GM20431 (cell line): ENCODE measurements around the gene MSI2.
"Not testable (repeated sequence)": the region's sequence is repeated elsewhere in the genome, so short reads cannot be mapped to it uniquely, and the experiment has no call there.

Experiments used
- in situ Hi-C: fragments of 300-500 bp; cut with MseI, MboI; formaldehyde crosslinking; loops from one replicate; pipeline ENCODE4 v1.15.0; 2020; ENCODE audit warnings: low sequenced_read_pairs; ENCODE audit not compliant: unreplicated experiment

The MSI2 gene

DNA sequence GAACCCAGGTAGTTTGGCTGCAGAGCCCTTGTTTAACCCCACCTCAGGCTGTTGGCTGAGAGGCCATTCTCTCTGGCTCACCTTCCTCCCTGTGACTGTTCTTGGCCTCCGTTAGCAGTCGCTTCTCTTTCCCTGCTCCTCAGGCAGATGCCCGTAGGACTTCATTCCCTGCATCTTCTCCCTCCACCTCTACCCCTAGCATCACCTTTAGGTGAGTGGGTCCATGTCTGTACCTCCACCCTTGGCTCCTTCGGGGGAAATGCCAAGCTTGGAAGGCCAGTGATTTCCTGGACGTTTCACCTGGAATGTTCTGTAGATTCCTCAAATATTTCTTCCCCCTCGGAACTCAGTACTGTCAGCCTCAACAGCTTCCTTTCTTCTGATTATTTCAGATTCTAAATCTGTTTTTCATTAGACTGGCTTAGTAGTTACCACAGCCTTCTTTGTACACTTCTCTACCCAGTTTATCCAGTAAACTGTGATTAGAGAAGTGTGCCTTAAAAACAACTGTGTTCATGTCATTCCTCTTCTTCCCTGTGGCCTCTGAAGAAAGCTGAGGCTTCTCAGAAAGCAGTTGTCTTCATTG, 227.9 kb downstream of the MSI2 start:
- in situ Hi-C loops: no loop called here

DNA sequence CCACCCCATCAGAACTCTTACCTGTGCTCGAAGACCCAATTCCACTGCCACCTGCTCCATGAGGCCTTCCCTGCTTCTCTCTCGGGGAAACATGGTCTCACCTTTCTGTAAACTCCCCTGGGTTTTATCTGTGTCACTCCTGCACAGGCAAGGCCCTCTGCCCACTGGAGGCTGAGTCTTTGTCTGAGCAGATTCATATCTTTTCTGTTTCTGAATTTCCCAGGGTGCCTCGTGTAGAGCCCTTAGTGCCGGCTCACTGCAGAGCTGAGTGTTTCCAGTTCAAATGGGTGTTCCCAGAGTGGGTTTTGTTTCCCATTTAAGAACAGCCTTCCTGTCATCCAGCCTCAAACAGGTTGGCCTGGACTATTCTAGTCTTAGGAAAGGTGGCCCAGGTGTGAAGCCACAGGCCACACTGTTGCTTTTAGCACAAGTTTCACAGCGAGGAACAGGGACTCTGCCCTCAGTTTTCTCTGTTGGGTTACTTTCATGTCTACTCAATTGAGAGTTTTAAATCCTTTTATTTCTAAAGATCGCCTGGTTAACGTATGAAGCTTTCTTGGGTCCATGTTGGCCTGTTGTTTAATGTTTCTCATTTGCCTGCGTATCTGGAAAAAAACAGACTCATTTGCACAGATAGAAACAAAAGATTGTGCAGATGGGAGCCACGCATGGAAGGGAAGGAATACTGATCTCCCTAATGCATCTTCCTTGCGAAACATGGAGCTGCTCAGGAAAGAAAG, 228.7 kb downstream of the MSI2 start:
- in situ Hi-C loops: no loop called here

DNA sequence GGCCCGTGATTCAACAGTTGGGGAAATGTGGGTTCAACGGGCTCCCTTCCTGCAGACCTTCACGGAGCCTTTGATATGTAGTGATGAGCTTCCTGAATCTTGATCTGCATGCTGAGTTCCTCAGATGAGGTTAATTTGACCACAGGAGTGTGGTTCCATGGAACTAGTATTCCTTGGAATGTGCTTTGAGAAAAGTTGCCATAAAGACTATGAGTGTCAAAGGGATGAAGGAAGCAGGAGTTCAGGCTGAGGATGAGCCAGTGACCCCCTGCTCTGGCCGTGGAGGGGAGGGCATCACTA, 229.2 kb downstream of the MSI2 start:
- in situ Hi-C loops: no loop called here

DNA sequence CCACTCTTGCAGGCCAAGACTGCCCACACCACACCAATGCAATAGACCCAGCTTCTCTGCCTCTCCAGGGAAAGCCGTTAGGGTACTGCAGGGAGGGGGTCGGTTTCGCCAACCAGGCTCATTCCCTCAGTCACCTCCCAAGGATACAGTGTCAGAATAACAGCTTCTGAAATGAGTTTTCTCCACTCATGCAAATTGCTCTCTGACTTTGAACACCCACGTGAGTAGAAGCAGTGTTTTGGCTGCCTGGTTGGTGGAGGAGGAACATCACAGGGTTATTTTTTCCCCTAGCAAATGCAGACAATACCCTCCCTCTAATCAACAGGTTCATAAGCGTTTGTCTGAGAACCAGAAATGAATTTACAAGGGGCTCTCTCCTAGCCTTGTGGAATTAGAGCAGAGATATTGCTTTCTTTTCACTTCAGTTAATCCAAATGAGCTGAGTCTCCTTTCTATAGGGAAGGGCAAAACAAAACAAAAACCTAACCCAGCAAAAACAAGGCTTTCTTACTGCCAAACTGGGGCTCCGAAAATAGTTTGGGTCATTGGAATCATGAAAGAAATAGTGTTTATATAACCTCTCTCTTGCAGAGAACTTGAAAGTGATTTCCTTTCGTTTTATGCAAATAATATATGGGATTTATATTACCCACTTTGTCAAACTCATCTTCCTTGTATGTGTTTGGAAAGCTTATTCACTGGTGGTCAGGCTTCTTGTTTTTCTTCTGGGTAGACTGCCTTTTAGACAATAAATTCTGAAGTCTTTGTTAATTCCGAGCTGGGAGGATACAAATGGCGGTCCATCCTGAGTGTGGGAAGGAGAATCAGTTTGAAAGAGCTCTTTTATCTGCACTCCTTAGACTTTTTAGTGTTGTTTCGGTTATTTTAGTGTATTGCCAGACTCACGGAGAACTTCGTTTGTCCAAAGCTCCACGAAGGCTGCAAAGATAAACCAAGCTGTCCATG, 229.9 kb downstream of the MSI2 start:
- in situ Hi-C loops: no loop called here

DNA sequence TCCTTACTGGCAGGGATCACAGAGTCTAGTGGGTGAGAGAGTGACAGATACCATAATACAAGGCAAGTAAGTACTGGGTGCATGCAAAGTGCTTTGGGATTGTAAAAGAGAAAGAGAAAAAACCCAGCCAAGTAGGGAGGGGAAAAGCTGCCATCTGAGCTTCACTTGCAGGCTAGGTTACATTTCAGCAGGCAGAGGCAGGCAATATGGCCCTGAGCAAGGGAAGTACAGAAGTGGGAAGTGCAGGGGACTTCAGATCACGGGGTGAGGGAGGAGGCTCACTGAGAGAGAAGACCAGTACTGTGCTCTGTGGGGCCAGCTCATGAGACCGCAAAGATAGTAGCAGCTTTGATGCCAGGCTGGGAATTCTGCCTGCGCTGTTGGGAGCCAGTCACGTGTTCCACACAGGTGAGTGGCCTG, 230.6 kb downstream of the MSI2 start:
- in situ Hi-C loops: no loop called here

DNA sequence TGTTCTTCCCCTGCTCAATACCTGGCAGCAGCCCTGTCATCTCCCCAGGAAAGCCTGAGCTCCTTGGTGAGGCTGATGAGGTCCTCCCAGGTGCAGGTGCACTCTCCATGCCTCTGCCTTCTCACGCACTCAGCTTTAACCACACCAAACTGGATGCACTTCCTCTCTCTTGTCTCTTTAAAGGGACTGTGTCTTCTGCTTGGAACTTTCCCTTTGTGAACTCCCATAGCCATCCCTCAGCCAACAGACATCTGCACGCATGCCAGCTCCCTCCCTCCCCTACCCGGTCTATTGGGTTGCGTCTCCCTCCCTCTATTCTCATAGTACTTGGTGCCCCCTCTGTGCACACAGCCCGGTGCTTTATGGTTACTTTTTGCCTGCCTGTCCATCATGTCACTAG, 231.2 kb downstream of the MSI2 start:
- in situ Hi-C loops: no loop called here

DNA sequence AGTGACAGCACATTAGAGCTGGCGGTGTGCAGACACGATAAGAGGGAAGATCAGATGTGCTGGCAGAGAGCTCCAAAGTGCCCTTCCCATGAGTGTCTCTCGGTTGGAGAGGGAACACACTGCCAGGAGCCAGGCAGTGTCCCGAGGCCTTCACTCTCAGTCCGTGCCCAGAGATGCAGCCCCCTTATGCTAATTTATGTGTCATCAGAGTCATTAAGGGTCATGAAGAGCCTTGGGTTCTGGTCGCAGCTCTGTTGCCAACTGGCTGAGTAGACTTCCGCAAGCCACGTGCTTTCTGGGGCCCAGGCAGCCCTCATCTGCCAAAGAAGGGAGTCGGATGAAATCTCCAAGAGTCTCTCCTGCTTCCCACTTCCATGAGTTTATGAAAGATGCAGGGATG, 232.5 kb downstream of the MSI2 start:
- in situ Hi-C loops: no loop called here

DNA sequence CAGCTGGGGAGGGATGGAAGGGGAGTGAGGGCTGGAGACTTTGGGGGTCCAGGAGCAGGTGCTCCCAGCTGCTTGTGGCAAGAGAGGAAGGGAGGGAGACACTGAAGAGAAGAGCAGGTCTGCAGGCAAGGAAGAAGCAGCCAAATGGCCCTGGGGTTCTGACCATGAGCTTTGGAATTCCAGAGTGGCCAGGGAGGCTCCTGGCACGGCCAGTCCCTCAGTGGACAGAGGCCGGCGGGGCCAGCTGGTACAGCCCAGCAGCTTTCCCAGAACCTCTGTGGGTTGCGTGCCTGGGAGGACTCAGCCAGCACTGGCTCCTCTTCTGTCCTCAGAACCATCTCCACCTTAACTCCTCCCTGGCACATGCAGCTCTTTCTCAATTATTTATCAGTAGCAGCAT, 233.0 kb downstream of the MSI2 start:
- in situ Hi-C loops: no loop called here

DNA sequence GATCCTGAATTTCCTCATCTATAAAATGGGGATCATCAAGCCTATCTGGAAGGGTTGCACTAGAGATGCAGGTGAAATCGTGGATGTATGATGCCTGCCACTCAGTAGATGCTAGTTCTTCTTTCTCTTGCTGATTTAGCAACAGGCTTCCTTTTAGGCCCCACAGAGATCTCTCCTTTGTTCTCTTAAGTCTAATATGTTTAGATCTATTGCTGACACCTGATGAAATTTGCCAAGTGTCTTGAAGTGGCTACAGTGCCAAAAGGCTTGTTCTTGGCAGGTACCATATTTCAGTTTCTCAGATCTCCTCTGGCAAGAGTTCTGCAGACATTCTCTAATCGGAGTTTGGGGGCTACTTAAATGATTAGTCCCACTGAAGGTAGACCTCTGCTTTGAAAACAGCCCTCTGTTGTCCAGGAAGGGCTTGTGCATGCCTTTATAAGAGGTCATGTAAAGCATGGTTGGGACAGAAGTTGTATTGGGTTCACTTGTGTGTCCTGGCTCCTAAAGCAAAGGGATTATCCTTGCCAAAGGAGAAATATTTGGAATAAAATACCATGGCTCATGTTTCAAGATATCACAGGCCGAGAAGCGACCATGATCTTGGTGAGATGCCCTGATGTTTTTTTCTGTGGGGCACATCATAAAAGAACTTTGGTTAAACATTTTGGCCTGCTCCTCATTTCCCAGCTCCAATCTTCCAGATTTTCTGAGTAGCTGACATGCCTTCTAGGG, 234.0 kb downstream of the MSI2 start:
- in situ Hi-C loops: no loop called here

DNA sequence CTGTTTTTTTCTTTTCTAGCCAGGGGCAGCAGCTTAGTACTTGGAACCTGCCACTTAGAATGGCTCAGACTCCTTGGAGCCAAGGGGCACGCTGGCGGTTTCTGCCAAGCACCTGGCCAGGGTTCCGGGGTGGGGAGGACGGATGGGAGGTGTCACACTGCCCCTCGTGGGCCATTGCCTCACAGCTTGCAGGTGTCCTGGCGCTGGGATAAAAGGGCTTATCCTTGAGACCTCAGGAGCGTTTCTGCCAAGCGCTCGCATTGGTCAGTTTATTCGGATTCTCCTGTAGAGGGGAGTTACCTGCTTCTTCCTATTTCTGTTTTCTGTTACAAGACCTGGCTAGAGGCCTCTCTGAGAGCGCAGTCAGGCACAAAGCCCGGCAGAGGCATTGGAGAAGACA, 234.6 kb downstream of the MSI2 start:
- in situ Hi-C loops: no loop called here

DNA sequence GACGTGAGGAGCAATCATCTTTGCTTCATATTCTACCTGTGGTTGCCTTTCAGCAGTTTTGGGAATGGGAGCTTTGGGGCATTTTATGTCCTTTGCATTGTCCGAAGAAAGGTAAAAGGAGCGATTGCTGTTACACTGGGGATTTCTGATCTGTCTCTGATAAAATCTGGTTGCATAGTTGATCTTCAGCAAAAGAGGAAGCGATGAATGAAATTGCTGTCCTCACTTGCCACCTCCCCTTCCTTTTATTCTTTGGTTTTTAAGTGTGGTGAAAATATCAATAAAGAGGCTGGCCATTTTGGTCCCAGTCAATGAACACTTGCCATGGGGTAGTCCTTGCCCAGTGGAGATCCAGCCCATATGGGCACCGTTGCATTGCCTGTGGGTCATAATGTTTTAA, 236.8 kb downstream of the MSI2 start:
- in situ Hi-C loops: no loop called here

DNA sequence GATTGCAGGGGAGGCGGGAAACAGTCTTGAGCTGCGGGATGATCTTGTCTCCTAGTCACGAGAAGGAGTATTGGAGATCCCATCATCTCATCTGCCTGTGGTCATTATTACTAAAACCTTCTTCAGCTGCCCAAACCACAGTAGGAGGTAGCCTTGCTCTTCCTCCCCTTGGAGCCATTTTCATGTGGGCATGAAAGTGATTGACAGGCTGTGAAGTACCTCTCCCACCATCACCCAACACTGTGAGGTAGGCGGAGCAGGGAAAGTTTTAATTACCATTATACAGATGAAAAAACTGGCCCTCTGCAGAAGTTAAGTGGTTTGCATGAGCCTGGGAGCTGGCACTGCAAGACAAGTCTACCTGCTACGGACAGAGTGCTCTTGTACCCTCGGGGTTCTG, 237.3 kb downstream of the MSI2 start:
- in situ Hi-C loops: no loop called here

DNA sequence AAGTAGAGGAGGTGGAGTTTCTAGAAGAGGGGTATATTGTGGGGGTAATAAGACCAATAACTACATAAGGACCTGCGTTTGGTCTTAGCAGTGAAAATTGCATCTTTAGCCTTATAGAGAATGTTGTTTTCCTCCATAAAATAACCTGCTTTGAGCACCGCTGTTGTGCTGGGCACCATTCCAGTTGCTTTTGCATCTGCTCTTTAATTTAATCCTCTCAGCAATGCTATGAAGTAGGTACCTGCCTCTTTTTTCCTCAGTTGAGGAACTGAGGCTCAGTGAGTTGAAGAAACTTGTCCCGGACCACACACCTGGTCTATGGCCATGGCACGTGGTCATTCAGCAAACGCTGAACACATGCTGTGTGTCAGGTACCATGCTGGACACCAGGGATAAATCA, 238.1 kb downstream of the MSI2 start:
- in situ Hi-C loops: no loop called here

DNA sequence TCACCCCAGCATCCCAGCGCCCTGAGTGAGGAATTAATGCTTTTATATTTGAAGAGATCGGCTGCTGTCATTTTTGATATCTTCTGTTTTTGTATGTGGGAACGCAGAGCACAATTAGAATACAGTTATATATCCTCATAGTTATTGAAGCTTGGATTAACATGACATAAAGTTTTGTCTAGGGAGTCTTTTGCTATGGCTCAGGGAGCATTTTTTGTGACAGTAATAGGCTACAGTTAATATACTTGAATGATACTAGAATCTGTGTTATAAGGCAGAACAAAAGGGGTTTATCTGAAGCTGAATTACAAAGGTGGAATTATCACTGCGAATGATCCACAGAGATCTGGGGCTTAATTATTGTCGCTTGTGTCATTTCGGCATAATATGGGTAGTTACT, 239.4 kb downstream of the MSI2 start:
- in situ Hi-C loops: no loop called here

DNA sequence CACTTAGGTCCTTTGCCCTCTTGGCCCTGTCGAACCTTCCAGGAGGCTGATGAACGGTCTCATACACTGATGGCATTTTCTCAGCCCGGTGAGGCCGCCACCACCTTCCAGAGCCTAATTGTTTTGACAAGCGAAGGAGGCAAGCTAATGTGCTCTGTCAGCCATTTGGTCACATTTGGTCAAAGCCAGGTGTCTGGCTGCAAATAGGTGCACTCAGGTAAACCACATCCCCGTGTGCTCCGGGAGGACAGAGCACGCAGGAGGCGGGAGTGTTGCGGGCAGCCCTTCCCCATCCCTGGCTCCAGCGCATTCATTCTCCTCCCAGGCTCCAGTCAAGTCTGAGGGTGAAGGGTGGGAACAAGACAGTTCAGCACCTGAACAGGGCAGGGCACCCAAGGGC, 240.1 kb downstream of the MSI2 start:
- in situ Hi-C loops: no loop called here

DNA sequence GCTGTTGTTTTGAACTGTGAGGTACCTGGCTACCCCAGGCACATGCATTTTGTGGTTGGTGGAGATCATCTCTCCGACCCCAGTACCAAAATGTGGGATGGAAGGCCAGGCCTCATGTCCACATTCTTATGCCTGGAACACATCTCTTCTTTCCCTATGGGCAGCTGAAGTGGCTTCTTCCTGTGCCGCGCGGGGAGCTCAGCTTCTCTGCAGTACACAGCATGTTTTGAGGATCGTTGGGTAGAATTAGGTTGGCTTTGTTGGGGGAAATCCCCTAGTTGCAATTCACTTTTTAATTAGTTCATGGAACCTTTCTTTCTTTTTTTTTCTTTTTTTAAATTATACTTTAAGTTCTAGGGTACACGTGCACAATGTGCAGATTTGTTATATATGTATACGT, 242.1 kb downstream of the MSI2 start:
- in situ Hi-C loops: no loop called here

DNA sequence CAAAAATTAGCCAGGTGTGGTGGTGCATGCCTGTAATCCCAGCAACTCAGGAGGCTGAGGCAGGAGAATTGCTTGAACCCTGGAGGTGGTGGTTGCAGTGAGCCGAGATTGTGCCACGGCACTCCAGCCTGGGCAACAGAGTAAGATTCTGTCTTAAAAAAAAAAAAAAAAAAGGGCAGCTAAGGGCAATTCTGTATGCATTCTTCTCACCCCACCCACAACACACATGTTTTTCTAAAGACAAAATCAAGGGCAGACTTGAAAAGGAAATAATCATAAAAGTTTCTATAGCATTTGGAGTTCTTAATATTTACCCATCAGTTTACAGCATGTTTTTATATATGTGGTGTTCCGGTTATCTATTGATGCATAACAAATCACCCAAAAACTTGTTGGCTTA, 242.9 kb downstream of the MSI2 start:
- in situ Hi-C loops: not testable (repeated sequence)

DNA sequence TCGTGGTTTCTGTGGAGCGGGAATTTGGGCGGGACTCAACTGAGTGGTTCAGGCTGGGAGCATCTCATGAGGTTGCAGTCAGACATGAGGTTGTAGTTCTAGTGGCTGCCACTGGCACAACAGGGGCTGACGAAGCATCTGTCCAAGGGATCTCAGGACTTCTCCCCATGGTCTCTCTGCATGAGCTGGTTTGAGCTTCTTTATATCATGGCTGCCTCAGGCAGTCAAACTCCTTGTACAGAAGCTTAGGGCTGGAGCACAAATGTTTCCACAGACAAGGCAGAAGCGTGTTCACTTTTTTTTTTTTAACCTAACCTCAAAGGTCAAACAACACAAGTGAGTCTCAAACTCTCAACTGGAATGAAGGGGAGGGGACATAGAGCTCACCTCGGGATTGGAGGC, 243.3 kb downstream of the MSI2 start:
- in situ Hi-C loops: loop anchor here (25.0 kb wide), 1 partner anchor 113 kb away; no protein-coding TSS in a partner anchor

DNA sequence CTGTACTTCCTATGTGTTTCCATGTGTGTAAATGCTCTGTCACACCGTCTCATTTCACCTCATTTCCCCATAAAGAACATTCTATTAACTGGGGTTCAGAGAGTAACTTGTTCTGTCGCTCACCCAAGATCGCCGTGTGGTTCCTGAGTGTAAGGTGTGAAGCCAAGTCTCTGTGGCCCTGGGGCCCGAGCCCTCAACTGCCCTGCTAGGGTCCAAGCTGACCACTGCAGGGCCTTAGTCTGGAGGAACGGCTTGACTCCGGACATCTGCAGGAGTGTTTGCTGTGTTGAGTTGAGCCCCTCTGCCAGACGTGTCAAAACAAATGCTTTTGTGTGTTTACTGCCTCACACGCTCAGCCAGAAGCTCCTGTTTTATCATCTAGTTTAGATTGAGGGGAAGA, 244.7 kb downstream of the MSI2 start:
- in situ Hi-C loops: loop anchor here (25.0 kb wide), 1 partner anchor 111 kb away; no protein-coding TSS in a partner anchor

DNA sequence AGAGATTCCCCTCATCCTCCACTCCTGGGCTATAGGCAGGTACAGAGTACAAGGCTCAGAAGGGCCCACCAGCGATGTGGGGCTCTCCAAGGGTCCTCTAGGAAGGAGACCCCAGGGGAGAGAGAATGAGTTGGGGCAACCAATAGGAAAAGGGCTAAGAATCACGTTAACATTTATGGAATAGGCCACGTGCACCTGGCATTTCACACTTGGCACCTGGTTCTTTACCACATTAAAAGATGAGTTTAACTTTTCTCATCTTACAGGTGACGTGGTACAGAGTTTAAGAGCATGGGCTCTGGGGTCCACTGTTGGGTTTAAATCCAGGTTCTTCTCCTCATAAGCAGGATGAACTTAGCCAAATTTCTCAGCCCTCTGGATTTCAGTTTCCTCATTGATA, 245.7 kb downstream of the MSI2 start:
- in situ Hi-C loops: loop anchor here (25.0 kb wide), 1 partner anchor 110 kb away; no protein-coding TSS in a partner anchor
